ENCODE results near the gene ZNF474.

DNA sequence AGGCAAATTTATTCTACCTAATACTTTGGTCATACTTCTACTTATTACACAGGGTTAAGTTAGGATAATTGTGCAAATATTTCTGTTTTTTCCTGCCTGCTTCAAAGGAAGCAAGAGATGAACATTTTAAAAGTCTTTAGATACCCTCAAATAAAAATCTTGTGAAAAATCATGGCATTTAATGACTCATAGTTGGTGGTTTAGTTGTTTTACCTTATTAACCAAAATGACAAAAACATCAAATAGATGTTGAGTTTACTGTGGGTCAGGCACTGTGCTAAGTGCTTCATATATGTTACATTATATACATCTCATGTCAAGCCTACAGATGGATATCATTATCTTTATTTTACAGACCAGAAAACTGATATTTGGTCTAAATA lies 54.4 kb downstream of the ZNF474 start:
- TF ChIP-seq, protein P1, sequence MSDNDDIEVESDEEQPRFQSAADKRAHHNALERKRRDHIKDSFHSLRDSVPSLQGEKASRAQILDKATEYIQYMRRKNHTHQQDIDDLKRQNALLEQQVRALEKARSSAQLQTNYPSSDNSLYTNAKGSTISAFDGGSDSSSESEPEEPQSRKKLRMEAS (IDR thresholded peaks at IDR 0.05), result no peak
- TF ChIP-seq NR2F2 (IDR thresholded peaks at IDR 0.05) (no peak), CTCF (IDR thresholded peaks at IDR 0.05; ENCODE audit: low read depth, low read length, missing input control) (no peak), EGR1 (IDR thresholded peaks at IDR 0.05; ENCODE audit: low read depth in 2 of 2) (no peak), TAF1 (conservative IDR thresholded peaks at IDR 0.05) (no peak), HNF4G (IDR thresholded peaks at IDR 0.05) (no peak), RAD21 (IDR thresholded peaks at IDR 0.05) (no peak)
- TF ChIP-seq, protein P2, sequence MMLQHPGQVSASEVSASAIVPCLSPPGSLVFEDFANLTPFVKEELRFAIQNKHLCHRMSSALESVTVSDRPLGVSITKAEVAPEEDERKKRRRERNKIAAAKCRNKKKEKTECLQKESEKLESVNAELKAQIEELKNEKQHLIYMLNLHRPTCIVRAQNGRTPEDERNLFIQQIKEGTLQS (IDR thresholded peaks at IDR 0.05), result no peak

All from liver (tissue), 3 donors.